ENCODE data around the gene GABRR3. TPM values are rescaled to one million over a fixed set of nuclear protein-coding genes. Genes with fewer than 3 reads are reported as not detected.
A peak's percentile ranks its signal among the peaks of the same experiment; 100 is the strongest.

The GABRR3 gene
- total RNA-seq, 1 donor from 2014 or later: not detected

DNA sequence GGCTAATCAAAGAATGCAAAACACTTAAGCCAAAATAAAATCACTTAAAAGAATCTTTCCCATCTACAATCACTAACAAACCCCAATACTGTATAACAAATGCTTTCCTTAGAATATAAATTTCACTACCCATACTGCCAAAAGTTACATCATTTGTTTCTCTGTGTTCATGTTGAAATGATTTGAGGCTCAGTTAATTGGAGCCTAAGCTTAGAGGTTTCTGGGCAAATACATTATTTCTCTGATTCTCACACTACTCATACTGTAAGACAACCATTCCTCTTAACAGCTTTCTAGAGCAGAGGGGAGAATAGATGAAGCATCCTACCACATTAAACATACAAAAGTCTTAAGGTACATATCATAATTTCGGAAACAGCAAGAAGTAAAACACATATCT lies 65.0 kb downstream of the GABRR3 start:
- intact Hi-C loops (cut with DNase I): loop anchor here (5.0 kb wide), 2 partner anchors 47 to 148 kb away; partner anchors contain the start of gene CRYBG3
- DNase-seq (ENCODE audit: missing footprints): no peak
- no peak for ATAC-seq

DNA sequence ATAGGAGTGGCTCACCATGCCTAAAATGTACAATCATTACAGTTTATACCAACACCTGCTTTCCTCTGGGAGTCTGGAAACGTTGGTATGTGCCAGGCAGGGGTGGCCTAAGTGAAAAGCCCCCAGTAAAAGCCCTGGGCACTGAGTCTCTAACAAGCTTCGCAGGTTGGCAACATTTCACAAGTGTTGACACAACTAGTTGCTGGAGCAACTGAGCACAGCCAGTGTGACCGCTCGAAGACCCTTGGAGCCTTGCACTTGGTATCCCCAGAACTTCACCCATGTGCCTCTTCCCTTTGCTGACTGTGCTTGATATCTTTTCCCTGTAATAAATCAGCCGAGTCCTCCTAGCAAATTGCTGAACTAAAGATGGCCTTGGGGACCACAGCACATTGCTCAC lies 65.6 kb downstream of the GABRR3 start:
- intact Hi-C loops (cut with DNase I): no loop called here

DNA sequence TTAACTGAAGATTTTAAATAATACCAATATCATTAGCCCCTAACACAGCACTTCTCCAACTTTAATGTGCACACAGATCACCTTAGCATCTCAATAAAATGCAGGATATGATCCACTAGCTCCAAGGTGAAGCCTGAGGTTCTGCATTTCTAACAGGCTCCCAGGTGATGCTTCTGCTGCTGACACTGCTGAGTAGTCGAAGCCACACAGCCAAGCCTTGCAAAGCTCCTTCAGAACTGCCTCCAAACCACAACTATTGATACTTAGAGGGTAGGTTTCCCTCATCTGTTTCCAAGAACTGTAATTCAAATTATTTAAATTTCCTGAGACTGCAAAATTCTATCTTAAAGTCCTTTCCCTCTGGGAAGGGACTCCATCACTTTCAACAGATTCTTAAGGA lies 66.7 kb downstream of the GABRR3 start:
- no peak for ATAC-seq
- intact Hi-C loops (cut with DNase I): no loop called here
- no peak for DNase-seq (ENCODE audit: missing footprints)

More for the DNA sequence above, 65.6 kb downstream of the GABRR3 start:
- DNase-seq (ENCODE audit: missing footprints): no peak
- no peak for ATAC-seq

DNA sequence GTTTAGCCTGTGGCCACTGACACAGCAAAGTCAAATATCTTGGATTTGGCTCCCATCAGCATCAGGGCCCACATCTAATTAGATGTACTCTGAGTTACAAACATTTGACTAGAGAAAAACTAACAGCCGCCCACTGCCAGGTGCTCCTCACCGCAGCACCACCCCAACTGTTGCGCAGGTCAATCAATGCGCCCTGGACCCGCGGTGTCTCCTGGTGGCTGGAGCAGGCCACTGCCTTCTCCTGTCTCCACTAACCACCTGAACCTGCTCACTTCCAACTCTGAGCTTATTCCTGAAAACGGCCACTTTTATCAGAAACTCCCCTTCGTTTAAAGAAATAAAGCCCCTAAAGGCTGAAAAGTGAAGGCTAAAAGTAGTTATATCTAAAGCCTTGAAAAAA lies 67.1 kb downstream of the GABRR3 start:
- intact Hi-C loops (cut with DNase I): no loop called here
- ATAC-seq (no peak), DNase-seq (ENCODE audit: missing footprints) (no peak)

DNA sequence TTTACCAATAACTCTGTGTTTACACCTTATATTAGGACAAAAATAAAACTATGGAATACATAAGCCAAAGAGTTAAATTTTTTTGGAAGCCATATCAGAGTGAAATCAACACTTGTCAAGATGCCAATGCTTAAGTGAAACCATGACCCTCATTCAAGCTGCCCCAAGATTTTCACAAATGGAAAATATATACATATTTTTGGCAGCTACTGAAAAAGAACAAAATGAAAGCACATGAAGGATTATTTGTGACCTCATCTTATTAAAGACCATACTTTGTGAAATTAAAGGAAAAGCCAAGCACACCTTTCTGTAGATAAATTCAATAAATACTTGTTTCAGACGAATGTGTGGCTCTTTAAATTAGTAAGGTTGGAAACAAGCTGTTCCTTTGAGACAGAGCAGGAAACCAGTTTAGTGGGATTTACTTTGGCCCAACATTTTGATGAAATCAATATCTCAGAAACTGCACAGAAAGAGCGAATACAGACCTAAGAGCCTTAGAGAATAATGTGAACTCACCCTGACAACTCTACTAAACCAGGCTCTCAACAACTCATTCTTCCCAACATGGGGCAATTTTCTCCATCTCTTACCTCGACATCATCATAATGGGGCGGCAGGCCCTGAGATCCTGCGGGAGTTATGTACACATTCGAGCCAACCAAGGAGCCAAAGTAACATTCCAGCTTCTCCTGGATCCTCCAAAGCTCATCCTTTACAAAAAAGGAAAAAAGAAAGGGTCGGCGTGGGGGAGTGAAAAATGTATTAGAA lies 73.9 kb downstream of the GABRR3 start:
- DNase-seq (ENCODE audit: missing footprints): no peak
- intact Hi-C loops (cut with DNase I): no loop called here
- no peak for ATAC-seq

DNA sequence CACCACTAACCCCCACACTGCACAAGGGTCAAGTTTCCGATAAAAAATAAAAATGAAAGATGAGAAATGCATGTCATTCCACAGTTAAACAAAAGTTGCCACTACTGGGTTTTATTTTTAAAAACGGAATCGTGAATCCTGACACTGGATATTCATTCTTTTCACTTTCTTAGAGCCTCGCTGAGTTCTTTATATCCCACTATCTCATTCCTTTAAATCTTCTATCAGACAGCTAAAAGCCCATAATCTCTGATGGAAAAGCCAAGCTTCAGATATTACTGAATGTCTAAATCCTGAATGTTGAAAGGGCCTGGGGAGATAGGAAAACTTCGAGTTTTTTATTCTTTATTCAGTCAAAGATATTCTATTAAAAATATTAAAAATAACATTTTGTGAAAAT lies 74.6 kb downstream of the GABRR3 start:
- ATAC-seq: no peak
- intact Hi-C loops (cut with DNase I): no loop called here
- DNase-seq (ENCODE audit: missing footprints): no peak

DNA sequence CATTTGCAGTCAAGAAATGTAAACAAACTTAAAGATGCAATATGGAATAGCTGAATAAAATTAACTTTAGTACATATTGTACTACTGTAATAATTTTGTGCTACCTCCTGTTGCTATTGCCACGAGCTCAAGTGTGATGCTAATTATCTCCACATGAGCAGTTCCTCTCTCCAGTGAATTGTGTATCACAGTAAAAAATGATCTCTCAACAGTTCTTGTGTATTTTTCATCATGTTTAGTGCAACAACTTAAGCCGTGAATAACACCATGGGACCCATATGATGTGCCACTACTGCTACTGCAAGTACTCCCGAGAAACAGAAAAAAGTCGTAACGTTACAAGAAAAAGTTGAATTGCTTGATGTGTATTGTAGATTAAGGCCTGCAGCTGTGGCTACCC lies 75.2 kb downstream of the GABRR3 start:
- ATAC-seq: no peak
- DNase-seq (ENCODE audit: missing footprints): no peak
- intact Hi-C loops (cut with DNase I): no loop called here

DNA sequence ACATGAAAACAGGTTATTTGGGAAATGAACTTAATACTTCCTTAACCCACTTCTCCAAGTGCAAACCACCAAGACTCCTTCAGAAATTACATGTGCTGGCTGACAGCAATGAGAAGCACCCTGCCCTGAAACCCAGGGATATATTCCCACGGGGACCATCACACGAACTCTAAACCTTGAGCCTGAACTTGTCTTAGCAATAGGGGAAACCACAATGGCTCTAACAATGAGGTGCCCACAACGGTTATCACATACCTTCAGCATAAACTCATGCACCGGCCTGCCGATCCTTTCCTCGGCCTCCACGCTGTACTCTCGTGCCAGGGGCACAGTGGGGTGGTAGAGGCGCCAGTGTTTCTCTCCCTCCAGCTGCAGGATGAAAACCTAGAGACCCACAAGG lies 76.3 kb downstream of the GABRR3 start:
- DNase-seq (ENCODE audit: missing footprints) (no peak), ATAC-seq (no peak)
- intact Hi-C loops (cut with DNase I): no loop called here

DNA sequence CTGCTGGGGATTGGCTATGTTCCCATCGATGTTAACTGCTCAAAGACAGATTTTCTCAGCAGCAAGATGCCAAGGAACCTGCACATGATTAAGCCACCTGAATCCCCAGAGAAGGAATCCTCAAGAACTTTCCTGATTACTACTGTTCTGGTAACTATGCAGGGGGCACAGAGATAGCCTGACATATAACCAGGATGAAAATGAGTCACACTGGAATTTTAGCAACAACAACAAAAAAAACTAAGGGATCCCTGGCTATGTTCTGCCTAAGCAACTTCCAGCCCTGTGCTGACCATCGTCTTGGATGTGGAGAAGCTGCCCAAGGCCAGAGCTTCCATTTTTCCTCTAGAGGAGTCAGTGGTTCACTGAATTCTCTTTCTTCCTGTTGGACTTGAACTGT lies 76.7 kb downstream of the GABRR3 start:
- intact Hi-C loops (cut with DNase I): no loop called here
- no peak for ATAC-seq

DNA sequence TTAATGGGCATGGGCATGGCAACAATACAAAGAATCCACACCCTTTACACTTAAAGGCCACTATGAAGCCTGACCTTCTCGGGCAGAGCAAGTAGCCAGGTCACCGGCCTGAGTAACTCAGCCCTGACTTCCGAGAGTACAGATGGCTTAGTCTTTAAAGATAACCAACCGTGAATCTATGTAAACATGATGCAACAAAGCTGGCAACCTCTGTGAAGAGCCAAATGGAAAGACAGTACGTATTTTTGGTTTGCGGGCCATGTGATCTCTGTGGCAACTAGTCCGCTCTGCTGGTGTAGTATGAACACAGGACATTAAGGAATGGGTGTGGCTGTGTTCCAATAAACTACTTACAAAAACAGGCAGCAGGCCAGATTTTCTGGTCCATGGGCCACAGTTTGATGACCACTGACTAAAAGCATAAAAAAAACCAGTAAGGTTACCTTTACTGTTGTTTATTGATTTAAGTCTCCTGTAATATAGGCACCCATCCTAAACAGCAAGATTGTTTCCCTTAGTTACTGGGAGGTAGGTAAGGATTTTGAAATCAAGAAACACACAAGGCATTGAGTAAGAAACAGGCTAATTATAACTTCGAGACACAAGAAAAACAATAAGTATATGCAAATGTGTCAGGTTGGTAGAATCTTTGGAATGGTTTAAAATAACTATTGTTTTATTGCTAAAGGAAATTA lies 77.4 kb downstream of the GABRR3 start:
- intact Hi-C loops (cut with DNase I): no loop called here
- ATAC-seq (no peak), DNase-seq (ENCODE audit: missing footprints) (no peak)

More for the DNA sequence above, 76.7 kb downstream of the GABRR3 start:
- no peak for DNase-seq (ENCODE audit: missing footprints)

DNA sequence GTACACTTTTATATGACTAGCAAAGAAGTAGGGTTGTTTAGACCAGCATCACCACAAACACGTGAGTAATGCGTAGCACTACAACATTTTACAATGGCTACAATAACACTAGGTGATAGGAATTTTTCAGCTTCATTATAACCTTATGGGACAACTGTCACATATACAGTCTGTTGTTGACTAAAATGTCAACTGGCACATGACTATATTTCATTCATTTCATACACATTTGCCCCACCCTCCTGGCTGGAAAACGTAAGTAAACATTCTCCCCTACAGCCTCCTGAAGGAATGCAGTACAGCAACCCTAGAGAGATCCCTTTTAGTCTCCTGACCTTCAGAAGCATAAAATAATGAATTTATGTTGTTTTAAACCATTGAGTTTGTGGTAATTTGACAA lies 79.1 kb downstream of the GABRR3 start:
- no peak for DNase-seq (ENCODE audit: missing footprints)
- intact Hi-C loops (cut with DNase I): no loop called here
- ATAC-seq: no peak

DNA sequence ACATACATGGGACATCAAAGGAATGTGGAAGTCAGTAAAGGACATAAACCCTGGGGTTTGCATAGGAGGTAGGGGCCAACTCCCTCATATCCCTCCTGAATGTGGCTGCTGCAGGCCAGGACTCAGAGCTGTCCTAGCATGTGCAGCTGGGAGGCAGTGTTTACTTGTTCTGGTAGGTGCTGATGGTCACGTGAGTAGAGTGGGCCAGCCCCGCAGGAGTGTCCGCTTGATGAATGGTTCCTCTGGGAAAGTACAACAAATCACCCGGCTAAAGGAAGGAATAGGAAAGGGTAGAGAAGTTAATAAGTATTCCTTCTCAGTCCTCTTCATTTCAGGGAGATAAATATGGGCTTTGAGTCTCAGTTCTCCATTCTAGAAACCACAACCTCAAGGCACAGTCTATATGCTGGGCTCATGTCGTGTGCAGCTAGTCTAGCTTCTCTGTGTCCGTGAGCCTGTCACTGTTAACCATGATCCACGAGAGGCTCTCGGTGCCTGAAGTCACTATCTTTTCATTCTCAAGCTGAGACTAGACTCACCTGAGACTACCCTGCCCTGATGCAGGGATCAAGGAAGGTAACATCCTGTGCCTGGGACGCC lies 80.8 kb downstream of the GABRR3 start:
- no peak for DNase-seq (ENCODE audit: missing footprints)
- intact Hi-C loops (cut with DNase I): no loop called here
- peak; percentile 18 for ATAC-seq

DNA sequence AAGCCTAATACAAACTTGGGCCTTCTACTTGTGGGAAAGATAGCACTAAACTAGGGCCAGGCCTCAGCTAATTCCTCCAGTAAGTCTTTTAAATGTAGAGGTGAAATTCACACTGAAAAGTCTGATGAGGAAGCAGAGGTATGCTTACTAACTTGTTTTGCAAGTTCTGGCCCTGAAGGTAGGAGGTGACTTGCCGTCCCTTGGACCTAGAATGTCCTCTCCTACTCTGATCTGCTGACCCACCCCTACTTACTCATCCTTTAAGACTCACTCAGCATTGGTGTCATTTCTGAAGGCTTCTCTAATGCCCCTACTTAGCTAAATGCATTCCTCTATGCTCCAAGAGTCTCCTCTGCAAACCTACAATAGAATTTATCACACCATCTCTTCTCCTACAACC lies 82.2 kb downstream of the GABRR3 start:
- intact Hi-C loops (cut with DNase I): no loop called here
- DNase-seq (ENCODE audit: missing footprints): no peak
- ATAC-seq: no peak

DNA sequence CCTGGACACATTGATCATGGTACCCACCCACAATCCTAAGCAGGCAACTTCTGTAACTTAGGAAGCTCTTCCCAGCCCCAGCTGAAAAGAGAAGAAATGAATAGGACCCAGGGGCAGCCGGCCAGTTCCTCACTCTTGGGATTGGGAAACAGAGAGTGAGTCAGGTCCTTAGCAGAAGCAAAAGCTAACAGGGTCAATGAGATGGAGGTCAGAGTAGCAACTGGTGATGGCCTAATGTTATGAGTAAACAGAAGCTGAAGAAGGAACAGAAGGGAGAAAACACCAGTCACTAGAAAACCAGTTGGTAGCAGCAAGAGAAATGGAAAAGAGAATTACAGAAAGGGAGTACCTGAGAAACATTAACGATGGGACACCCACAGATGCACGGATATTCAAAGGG lies 82.8 kb downstream of the GABRR3 start:
- ATAC-seq (peak; percentile 49), DNase-seq (ENCODE audit: missing footprints) (no peak)
- intact Hi-C loops (cut with DNase I): no loop called here

DNA sequence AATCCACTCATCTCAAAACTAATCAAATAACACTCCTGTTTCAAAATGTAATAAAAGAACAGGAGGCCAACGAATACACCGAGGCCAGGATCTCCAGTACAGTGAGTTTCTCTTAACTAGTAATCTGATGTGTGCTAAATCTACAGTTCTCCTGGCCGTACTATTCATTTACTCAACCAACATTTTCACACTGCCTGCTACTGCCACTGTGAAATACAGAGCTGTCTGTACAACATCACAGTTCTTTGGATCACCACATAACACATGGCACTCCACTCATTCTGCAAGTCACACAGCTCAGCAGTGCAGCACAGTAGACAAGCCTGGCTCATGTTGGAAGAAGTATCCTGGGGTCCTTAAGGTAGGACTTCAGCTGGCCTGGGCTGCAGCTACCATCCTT lies 84.8 kb downstream of the GABRR3 start:
- intact Hi-C loops (cut with DNase I): no loop called here
- no peak for ATAC-seq
- no peak for DNase-seq (ENCODE audit: missing footprints)

DNA sequence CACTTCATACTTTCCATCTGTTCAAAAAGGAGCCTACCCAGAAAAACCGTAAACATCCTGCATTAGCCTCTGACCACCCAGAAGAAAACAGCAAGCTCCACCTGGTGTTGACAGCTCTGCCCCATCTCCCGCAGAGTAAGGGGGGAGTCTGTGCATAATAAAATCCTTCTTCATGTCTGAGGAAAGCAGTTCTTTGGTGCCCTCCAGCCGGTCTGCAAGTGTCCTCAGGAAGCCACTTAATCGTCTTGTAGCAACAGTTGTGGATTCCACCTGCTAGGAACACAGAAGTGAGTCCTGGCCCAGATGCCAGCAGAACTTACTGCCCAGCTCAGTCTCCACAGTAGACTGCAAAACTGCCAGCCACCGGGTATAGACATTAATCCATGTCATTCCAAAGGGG lies 85.4 kb downstream of the GABRR3 start:
- intact Hi-C loops (cut with DNase I): no loop called here
- no peak for DNase-seq (ENCODE audit: missing footprints)
- no peak for ATAC-seq

DNA sequence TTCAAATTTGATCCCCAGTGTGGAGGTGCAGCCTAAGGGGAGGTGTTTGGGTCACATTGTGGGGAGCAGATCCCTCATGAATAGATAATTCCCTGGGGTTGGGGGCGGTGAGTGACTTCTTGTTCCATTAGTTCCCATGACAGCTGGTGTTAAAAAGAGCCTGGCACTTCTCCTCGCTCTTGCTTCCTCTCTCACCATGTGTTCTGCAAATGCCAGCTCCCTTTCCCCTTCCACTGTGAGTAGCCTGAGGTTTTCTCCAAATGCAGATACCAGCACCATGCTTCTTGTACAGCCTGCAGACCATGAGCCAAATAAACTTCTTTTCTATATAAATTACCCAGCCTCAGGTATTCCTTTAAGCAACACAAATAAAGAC lies 86.0 kb downstream of the GABRR3 start:
- intact Hi-C loops (cut with DNase I): no loop called here

DNA sequence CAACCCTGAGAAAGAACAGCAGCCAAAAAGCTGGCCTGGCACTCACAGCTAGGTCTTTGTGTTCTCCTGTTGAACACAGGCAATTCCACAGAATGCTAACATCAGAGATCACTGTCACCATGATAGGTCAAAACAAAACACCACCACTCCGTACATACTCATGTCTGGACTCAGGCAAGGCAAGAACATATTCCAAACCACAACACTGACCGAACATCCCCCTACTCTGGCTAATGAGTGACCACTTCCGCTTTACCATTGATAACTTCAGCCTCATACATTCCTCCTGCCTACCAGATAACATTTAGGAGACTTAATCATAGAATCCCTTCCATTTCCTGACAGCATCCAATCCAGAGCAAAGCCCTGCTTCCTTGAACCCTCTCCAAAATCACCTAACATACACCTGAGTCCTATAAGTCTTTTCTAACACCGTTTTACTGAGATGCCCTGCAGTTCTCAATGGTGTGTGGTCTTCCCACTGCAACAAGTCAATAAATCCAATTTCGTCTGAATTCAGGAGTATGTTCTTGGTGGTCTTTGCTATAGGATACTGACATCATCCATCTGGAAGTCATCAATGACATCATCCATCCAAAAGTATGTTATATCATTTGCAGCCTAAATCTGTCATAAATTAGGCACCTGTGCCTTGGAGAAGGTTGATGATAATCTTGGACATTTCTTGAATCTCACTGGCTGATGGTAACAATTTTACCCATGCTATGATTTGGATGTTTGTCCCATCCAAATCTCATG lies 86.6 kb downstream of the GABRR3 start:
- no peak for ATAC-seq
- intact Hi-C loops (cut with DNase I): no loop called here

More for the DNA sequence above, 86.0 kb downstream of the GABRR3 start:
- DNase-seq (ENCODE audit: missing footprints): no peak
- no peak for ATAC-seq

DNA sequence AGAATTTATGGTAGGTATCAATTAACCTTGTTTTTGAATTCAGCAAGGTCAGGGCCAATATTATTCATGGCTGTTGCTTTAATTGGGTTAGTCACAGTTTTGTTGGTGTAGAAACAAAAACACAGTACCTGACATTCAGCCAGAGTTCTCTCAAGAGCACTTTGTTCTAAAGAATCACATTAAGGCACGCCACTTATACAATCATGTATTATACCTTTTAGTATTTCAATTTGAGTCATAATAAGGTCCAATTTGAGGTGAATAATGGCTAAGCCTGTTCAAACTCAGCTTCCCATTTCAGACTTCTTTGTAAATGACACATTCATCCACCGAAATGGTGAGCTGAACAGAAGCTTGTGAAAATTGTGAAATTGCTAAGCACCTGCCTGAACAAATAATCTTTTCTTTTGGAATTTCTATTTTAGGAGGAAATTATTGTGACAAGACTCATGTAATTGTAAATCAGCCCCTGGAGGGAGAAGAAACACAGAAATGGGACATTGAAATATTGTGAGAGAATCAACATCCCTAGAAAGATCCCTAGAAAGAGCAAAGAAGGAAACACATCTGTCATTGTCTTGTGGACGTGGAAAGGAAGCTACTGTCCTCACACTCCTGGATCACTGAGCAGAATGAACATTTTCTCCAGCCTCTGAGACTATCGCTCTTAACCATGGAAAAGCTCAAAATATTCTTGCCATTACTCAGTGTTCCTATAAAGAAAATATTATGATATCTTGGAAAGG lies 92.1 kb downstream of the GABRR3 start:
- no peak for ATAC-seq
- intact Hi-C loops (cut with DNase I): loop anchor here (5.0 kb wide), 1 partner anchor 151 kb away; no protein-coding TSS in a partner anchor
- DNase-seq (ENCODE audit: missing footprints): no peak

More for the DNA sequence above, 86.6 kb downstream of the GABRR3 start:
- DNase-seq (ENCODE audit: missing footprints): no peak

Data from Right ventricle myocardium inferior (tissue), 1 donor.